ENCODE measurements around the gene MAP2.

GRCh38 chr2:209663139-209663538 is 239.3 kb downstream of the MAP2 start:
- TF ChIP-seq POLR2AphosphoS5 (IDR thresholded peaks at IDR 0.05; ENCODE audit: low read depth, low read length), result no peak
- TF ChIP-seq TAF1 (IDR thresholded peaks at IDR 0.05; ENCODE audit: low read depth, low read length), result no peak
- no peak for TF ChIP-seq POU2F2 (IDR thresholded peaks at IDR 0.05; ENCODE audit: low read depth, low read length)
- no peak for TF ChIP-seq POLR2A (IDR thresholded peaks at IDR 0.05; ENCODE audit: low read depth, low read length)
- TF ChIP-seq SPI1 (IDR thresholded peaks at IDR 0.05; ENCODE audit: low read depth, low read length), result no peak
- TF ChIP-seq PAX5 (IDR thresholded peaks at IDR 0.05; ENCODE audit: insufficient read depth, low read length, severe bottlenecking), result no peak

All from GM12891 (cell line).